H9 (cell line): ENCODE results near the gene ATXN7. TPM values are rescaled to one million over a fixed set of nuclear protein-coding genes. Genes with fewer than 3 reads are reported as not detected.

ENCODE experiments used
- DNase-seq: peaks from one replicate; pipeline ENCODE4 v3.0.0-alpha.2; 2017
- H2AFZ ChIP-seq: one replicate; pipeline ENCODE4 v1.6.1; 2013; ENCODE audit warnings: mild to moderate bottlenecking, low read length, control low read depth, moderate library complexity
- H2AK5ac ChIP-seq: 2 replicates; pipeline ENCODE4 v1.6.1; 2013; ENCODE audit warnings: low read length, control low read depth, mixed read lengths; ENCODE audit not compliant: insufficient read length
- H2BK120ac ChIP-seq: one replicate; pipeline ENCODE4 v1.6.1; 2013; ENCODE audit warnings: low read depth, mild to moderate bottlenecking, low read length, control low read depth, inconsistent platforms; ENCODE audit not compliant: poor library complexity, severe bottlenecking
- H2BK12ac ChIP-seq: 2 replicates; pipeline ENCODE4 v1.6.1; 2013; ENCODE audit warnings: low read length, control low read depth, mixed read lengths, low read depth; ENCODE audit not compliant: insufficient read length
- H2BK15ac ChIP-seq: 2 replicates; pipeline ENCODE4 v1.6.1; 2013; ENCODE audit warnings: low read depth, low read length, control low read depth
- H2BK20ac ChIP-seq: one replicate; pipeline ENCODE4 v1.6.1; 2013; ENCODE audit warnings: low read depth, mild to moderate bottlenecking, low read length, control low read depth, inconsistent platforms; ENCODE audit not compliant: poor library complexity, severe bottlenecking
- H2BK5ac ChIP-seq: 2 replicates; pipeline ENCODE4 v1.6.1; 2013; ENCODE audit warnings: low read length, control low read depth, mixed read lengths; ENCODE audit not compliant: insufficient read length
- H3K14ac ChIP-seq: 2 replicates; pipeline ENCODE4 v1.6.1; 2013; ENCODE audit warnings: low read length, control low read depth; ENCODE audit not compliant: insufficient read depth
- H3K18ac ChIP-seq: 2 replicates; pipeline ENCODE4 v1.6.1; 2013; ENCODE audit warnings: low read depth, mild to moderate bottlenecking, mixed read lengths, low read length, control low read depth; ENCODE audit not compliant: insufficient read length
- H3K23ac ChIP-seq: 2 replicates; pipeline ENCODE4 v1.6.1; 2013; ENCODE audit warnings: low read length, control low read depth, mixed read lengths, low read depth; ENCODE audit not compliant: insufficient read length
- H3K23me2 ChIP-seq: 2 replicates; pipeline ENCODE4 v1.6.1; 2013; ENCODE audit warnings: low read depth, mild to moderate bottlenecking, mixed read lengths, low read length, control low read depth; ENCODE audit not compliant: insufficient read length, poor library complexity, severe bottlenecking
- H3K27ac ChIP-seq: 2 replicates; pipeline ENCODE4 v1.5.1; 2013; ENCODE audit warnings: low read length, control low read depth, mixed read lengths, low read depth; ENCODE audit not compliant: insufficient read length
- H3K27me3 ChIP-seq: 2 replicates; pipeline ENCODE4 v1.6.1; 2013; ENCODE audit warnings: low read length, control low read depth, inconsistent platforms; ENCODE audit not compliant: insufficient read depth
- H3K4ac ChIP-seq: 2 replicates; pipeline ENCODE4 v1.6.1; 2013; ENCODE audit warnings: low read depth, mild to moderate bottlenecking, control low read depth, inconsistent platforms, low read length, moderate library complexity
- H3K4me1 ChIP-seq: 2 replicates; pipeline ENCODE4 v1.6.1; 2013; ENCODE audit warnings: low read length, control low read depth, inconsistent platforms; ENCODE audit not compliant: insufficient read depth
- H3K4me2 ChIP-seq: 2 replicates; pipeline ENCODE4 v1.6.1; 2013; ENCODE audit warnings: low read length, control low read depth, mixed read lengths; ENCODE audit not compliant: insufficient read length, insufficient read depth
- H3K56ac ChIP-seq: 2 replicates; pipeline ENCODE4 v1.6.1; 2013; ENCODE audit warnings: low read depth, mild to moderate bottlenecking, mixed read lengths, low read length, control low read depth; ENCODE audit not compliant: insufficient read length
- H3K79me1 ChIP-seq: 2 replicates; pipeline ENCODE4 v1.6.1; 2013; ENCODE audit warnings: low read depth, mild to moderate bottlenecking, moderate library complexity, low read length, control low read depth, inconsistent platforms; ENCODE audit not compliant: insufficient read depth, poor library complexity, severe bottlenecking
- H3K79me2 ChIP-seq: 2 replicates; pipeline ENCODE4 v1.6.1; 2013; ENCODE audit warnings: low read length, control low read depth, inconsistent platforms; ENCODE audit not compliant: insufficient read depth
- H3K9ac ChIP-seq: 2 replicates; pipeline ENCODE4 v1.6.1; 2013; ENCODE audit warnings: low read length, control low read depth, mixed read lengths; ENCODE audit not compliant: insufficient read length; ENCODE audit errors: extremely low read depth
- H3K9me3 ChIP-seq: one replicate; pipeline ENCODE4 v1.6.1; 2013; ENCODE audit warnings: low read depth, low read length, inconsistent platforms; ENCODE audit not compliant: control insufficient read depth
- H3T11ph ChIP-seq: one replicate; pipeline ENCODE4 v1.6.1; 2013; ENCODE audit warnings: mild to moderate bottlenecking, low read length, control low read depth, inconsistent platforms
- H4K20me1 ChIP-seq: one replicate; pipeline ENCODE4 v1.6.1; 2013; ENCODE audit not compliant: control insufficient read depth, insufficient read length, insufficient read depth
- H4K5ac ChIP-seq: 2 replicates; pipeline ENCODE4 v1.6.1; 2013; ENCODE audit warnings: low read depth, mild to moderate bottlenecking, mixed read lengths, low read length, control low read depth; ENCODE audit not compliant: insufficient read length
- H4K8ac ChIP-seq: replicated peaks from 2 replicates; pipeline ENCODE4 v1.6.1; 2013; ENCODE audit warnings: low read length, control low read depth, mixed read lengths, low read depth; ENCODE audit not compliant: insufficient read length
- H4K91ac ChIP-seq: 2 replicates; pipeline ENCODE4 v1.6.1; 2013; ENCODE audit warnings: low read depth, mild to moderate bottlenecking, moderate library complexity, mixed read lengths, low read length, control low read depth; ENCODE audit not compliant: insufficient read length
- H3K27ac Mint-ChIP-seq, 3 experiments: 2 replicates in 2 of 3; 3 replicates in 1 of 3; pipeline ENCODE4 v1.8.0; 2020 to 2021; ENCODE audit warnings: mixed read lengths in 3 of 3, mild to moderate bottlenecking in 1 of 3, moderate library complexity in 1 of 3
- H3K27me3 Mint-ChIP-seq: 2 replicates; pipeline ENCODE4 v1.8.0; 2021; ENCODE audit warnings: low read depth, mild to moderate bottlenecking, moderate library complexity, mixed read lengths
- H3K36me3 Mint-ChIP-seq, 3 experiments: 2 replicates in 2 of 3; 3 replicates in 1 of 3; pipeline ENCODE4 v1.8.0; 2020 to 2021; ENCODE audit warnings: low read depth in 3 of 3, mixed read lengths in 3 of 3; ENCODE audit not compliant: insufficient read depth in 1 of 3
- H3K4me1 Mint-ChIP-seq, 2 experiments: 2 replicates each; pipeline ENCODE4 v1.8.0; 2020; ENCODE audit warnings: mixed read lengths in 2 of 2
- H3K4me3 Mint-ChIP-seq, 2 experiments: 2 replicates in 1 of 2; 3 replicates in 1 of 2; pipeline ENCODE4 v1.8.0; 2020 to 2021; ENCODE audit warnings: mild to moderate bottlenecking in 2 of 2, mixed read lengths in 2 of 2, moderate library complexity in 1 of 2
- H3K9me3 Mint-ChIP-seq, 2 experiments: 2 replicates in 1 of 2; 3 replicates in 1 of 2; pipeline ENCODE4 v1.8.0; 2020; ENCODE audit warnings: mild to moderate bottlenecking in 2 of 2, mixed read lengths in 2 of 2, moderate library complexity in 1 of 2
- WGBS: extraction: QIAGEN DNeasy Blood & Tissue Kit; methylation state at CpG from one replicate; pipeline ENCODE4 v1.1.7; 2013; ENCODE audit warnings: missing lambda C conversion rate, low lambda C conversion rate, mixed read lengths; ENCODE audit not compliant: insufficient read length; ENCODE audit errors: extremely low coverage; 5-methylcytosine and 5-hydroxymethylcytosine counted together
- total RNA-seq: library from RNA; stranded (reverse); gene quantifications from 2 replicates; pipeline ENCODE4 v1.2.1, GENCODE V29; 2021
- TF ChIP-seq, protein P1 (sequence below): fragments of 200-600 bp; sonication (generic); conservative IDR thresholded peaks from 3 replicates; pipeline ENCODE4 v1.8.0; 2021; ENCODE audit warnings: antibody characterized with exemption, mild to moderate bottlenecking

ATXN7 gene
- total RNA-seq, 1 experiment from 2014 or later = 21.5 TPM

GRCh38 chr3:64022451-64023186 is 159.0 kb downstream of the ATXN7 start:
- Histone ChIP-seq H3K4me1 (no peaks in the 10 kb centered on the region), H3K4me2 (peak overlapping the region; percentile 75), H2AK5ac (no peak overlapping the region), H3T11ph (no peak overlapping the region), H3K79me1 (no peaks in the 10 kb centered on the region), H3K56ac (no peak overlapping the region), H4K20me1 (no peaks in the 10 kb centered on the region), H3K14ac (peak overlapping the region; percentile 98; the same call in 1 of the 2 replicates), H3K4ac (no peak overlapping the region), H3K18ac (no peak overlapping the region), H2AFZ (no peak overlapping the region), H3K23ac (no peak overlapping the region), H2BK20ac (no peak overlapping the region), H4K8ac (no peak overlapping the region), H4K5ac (no peak overlapping the region), H2BK15ac (no peak overlapping the region), H3K9me3 (no peaks in the 10 kb centered on the region), H3K27ac (no peak overlapping the region), H3K27me3 (no peaks in the 10 kb centered on the region), H3K23me2 (peaks cover 3% of the 10 kb centered on the region), H3K9ac (peak overlapping the region; percentile 96), H2BK12ac (no peak overlapping the region), H2BK120ac (no peak overlapping the region), H3K79me2 (peaks cover 11% of the 10 kb centered on the region; the same call in 1 of the 2 replicates), H2BK5ac (no peak overlapping the region), H4K91ac (no peak overlapping the region)
- Mint-ChIP-seq H3K27ac (peak overlapping the region in 2 of 3 experiments; percentile 49 to 96; a peak in 4 of 7 replicates), H3K36me3 (peaks cover 14 to 41% (median 38%) of the 10 kb centered on the region in 3 experiments; a peak in 5 of 7 replicates), H3K4me1 (peaks cover 14 to 16% of the 10 kb centered on the region in 2 experiments), H3K27me3 (peaks cover 3% of the 10 kb centered on the region; the same call in 1 of the 2 replicates), H3K9me3 (no peaks in the 10 kb centered on the region; a peak in 1 of 5 replicates), H3K4me3 (peak overlapping the region; percentile 87 to 88)
- WGBS = no CpG with 5 or more reads among the region's 24 CpGs
- DNase-seq = no peak
- TF ChIP-seq, protein P1, sequence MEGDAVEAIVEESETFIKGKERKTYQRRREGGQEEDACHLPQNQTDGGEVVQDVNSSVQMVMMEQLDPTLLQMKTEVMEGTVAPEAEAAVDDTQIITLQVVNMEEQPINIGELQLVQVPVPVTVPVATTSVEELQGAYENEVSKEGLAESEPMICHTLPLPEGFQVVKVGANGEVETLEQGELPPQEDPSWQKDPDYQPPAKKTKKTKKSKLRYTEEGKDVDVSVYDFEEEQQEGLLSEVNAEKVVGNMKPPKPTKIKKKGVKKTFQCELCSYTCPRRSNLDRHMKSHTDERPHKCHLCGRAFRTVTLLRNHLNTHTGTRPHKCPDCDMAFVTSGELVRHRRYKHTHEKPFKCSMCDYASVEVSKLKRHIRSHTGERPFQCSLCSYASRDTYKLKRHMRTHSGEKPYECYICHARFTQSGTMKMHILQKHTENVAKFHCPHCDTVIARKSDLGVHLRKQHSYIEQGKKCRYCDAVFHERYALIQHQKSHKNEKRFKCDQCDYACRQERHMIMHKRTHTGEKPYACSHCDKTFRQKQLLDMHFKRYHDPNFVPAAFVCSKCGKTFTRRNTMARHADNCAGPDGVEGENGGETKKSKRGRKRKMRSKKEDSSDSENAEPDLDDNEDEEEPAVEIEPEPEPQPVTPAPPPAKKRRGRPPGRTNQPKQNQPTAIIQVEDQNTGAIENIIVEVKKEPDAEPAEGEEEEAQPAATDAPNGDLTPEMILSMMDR = no peak
